Measurements from ENCODE around the gene SERTAD1.

DNA sequence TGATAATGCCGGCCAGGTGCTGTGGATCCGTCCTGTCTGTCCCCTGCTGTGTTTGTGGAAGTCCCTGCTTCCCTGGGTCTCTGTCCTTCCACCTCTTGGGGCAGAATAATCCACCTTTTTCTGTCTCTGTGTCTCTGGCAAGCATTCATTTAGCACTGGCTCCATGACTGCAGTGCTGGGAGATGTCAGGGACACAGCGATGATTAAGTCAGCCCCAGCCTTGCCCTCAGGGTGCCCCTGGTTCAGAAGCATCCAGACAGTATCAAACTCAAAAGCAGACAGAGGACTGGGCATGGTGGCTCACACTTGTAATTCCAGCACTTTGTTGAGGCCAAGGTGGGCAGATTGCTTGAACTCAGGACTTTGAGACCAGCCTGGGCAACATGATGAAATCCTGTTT, 37.3 kb downstream of the SERTAD1 start:
- TF ChIP-seq, protein P1, sequence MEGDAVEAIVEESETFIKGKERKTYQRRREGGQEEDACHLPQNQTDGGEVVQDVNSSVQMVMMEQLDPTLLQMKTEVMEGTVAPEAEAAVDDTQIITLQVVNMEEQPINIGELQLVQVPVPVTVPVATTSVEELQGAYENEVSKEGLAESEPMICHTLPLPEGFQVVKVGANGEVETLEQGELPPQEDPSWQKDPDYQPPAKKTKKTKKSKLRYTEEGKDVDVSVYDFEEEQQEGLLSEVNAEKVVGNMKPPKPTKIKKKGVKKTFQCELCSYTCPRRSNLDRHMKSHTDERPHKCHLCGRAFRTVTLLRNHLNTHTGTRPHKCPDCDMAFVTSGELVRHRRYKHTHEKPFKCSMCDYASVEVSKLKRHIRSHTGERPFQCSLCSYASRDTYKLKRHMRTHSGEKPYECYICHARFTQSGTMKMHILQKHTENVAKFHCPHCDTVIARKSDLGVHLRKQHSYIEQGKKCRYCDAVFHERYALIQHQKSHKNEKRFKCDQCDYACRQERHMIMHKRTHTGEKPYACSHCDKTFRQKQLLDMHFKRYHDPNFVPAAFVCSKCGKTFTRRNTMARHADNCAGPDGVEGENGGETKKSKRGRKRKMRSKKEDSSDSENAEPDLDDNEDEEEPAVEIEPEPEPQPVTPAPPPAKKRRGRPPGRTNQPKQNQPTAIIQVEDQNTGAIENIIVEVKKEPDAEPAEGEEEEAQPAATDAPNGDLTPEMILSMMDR (IDR thresholded peaks at IDR 0.05) = no peak
- no peak for TF ChIP-seq POLR2A (IDR thresholded peaks at IDR 0.05)

All from lower leg skin (tissue), 3 donors.